ENCODE results near the gene PPP3CA. TPM values are rescaled to one million over a fixed set of nuclear protein-coding genes. Genes with fewer than 3 reads are reported as not detected.
A peak's percentile ranks its signal among the peaks of the same experiment; 100 is the strongest.

The PPP3CA gene
- total and polyA plus RNA-seq, 2 of the 8 experiments (the other 6 are each of a cell fraction or from before 2014, with no cell fraction given) = 7.9 to 35.0 TPM

DNA sequence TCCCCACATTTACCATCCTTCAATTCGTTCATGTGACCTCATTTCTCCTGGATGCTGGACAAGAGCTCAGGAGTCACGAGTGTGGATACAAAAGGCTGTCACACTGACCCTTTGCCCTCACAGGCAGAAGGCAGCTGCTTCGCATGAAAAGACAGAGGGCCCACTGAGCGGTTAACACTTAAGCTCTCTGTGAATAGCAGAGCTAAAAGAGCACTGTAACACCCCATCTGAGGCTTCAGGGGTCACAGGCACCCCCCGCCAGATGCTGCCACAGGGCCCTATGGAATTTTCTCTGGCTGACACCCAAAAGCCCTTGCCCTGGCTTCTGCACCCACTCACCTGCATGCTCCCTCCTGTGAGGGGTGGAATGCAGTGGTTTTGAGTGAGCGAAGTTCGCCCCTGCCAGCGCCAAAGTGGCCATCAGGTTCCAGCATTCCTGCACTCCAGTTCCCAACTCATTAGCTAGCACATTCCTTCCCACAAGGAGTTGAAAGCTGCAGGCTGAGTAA is 360.9 kb downstream of the PPP3CA start:
- H3K27ac ChIP-seq (ENCODE audit: low read depth, low read length) = no peak overlapping the region
- no peak overlapping the region for H3K56ac ChIP-seq (replicated peaks; ENCODE audit: insufficient read length, low read depth, low read length)
- H2BK20ac ChIP-seq (ENCODE audit: low read length) = peak overlapping the region; percentile 97
- POLR2A ChIA-PET (ENCODE audit: partially characterized antibody) = no interaction called here
- H3K79me2 ChIP-seq (ENCODE audit: control insufficient read depth in 1 of 2, insufficient read depth in 2 of 2, low read length in 2 of 2) = no peaks in the 10 kb centered on the region
- no peak for FAIRE-seq
- no peak overlapping the region for H2AFZ ChIP-seq (ENCODE audit: low read length)
- H3K4ac ChIP-seq (replicated peaks; ENCODE audit: insufficient read length, low read depth, low read length) = no peak overlapping the region
- no peak overlapping the region for H3K18ac ChIP-seq (ENCODE audit: extremely low read depth, low read length)
- H3K4me1 ChIP-seq (replicated peaks in 1 of 4; ENCODE audit: control insufficient read depth in 3 of 4, insufficient read depth in 4 of 4, low read length in 3 of 4) = peaks cover 0 to 11% (median 9%) of the 10 kb centered on the region in 4 experiments; a peak in 3 of 7 replicates
- H3K4me3 ChIP-seq (ENCODE audit: extremely low read depth in 1 of 4, insufficient read depth in 2 of 4, low read depth in 3 of 4, low read length in 4 of 4) = no peak overlapping the region
- no peaks in the 10 kb centered on the region for H4K20me1 ChIP-seq (replicated peaks in 1 of 2; ENCODE audit: control insufficient read depth in 1 of 2, insufficient read depth in 2 of 2, low read length in 2 of 2)
- no peak overlapping the region for H2AK5ac ChIP-seq (ENCODE audit: low read depth, low read length)
- CTCF ChIA-PET (ENCODE audit: partially characterized antibody) = no interaction called here
- no peak overlapping the region for H3K14ac ChIP-seq (ENCODE audit: insufficient read length)
- peak overlapping the region; percentile 53; the same call in 1 of the 2 replicates for H2BK12ac ChIP-seq (ENCODE audit: low read depth, low read length)
- H2BK5ac ChIP-seq (ENCODE audit: low read depth, low read length) = peak overlapping the region; percentile 61; the same call in 1 of the 2 replicates
- H2BK120ac ChIP-seq (replicated peaks; ENCODE audit: low read depth, low read length) = no peak overlapping the region
- H3K36me3 ChIP-seq (ENCODE audit: control insufficient read depth in 2 of 4, insufficient read depth in 4 of 4, low read length in 3 of 4) = no peaks in the 10 kb centered on the region
- no peaks in the 10 kb centered on the region for H3K23me2 ChIP-seq (ENCODE audit: low read depth, low read length)
- WGBS, 2 experiments (ENCODE audit: extremely low coverage in 1 of 2, insufficient coverage in 1 of 2, insufficient read length in 1 of 2, insufficient replicate concordance in 2 of 2, low coverage in 1 of 2, low lambda C conversion rate in 2 of 2, missing lambda C conversion rate in 1 of 2) = 69% methylated on average over 8 of the region's 8 CpGs; no CpG with 5 or more reads in 1 of the 2 experiments
- peak; percentile 10 to 61 for DNase-seq (ENCODE audit: low read depth in 1 of 2, low spot score in 2 of 2)
- H2BK15ac ChIP-seq (ENCODE audit: low read length) = no peak overlapping the region
- no peaks in the 10 kb centered on the region for H3K27me3 ChIP-seq (replicated peaks in 1 of 4; ENCODE audit: control insufficient read depth in 3 of 4, extremely low read depth in 1 of 4, insufficient read depth in 3 of 4, low read length in 3 of 4)
- no peak overlapping the region for H4K5ac ChIP-seq (ENCODE audit: insufficient read length, low read depth, low read length)
- H3K23ac ChIP-seq (ENCODE audit: insufficient read length) = no peak overlapping the region
- H4K8ac ChIP-seq (ENCODE audit: extremely low read depth, insufficient read depth, low read length) = no peak overlapping the region
- no peaks in the 10 kb centered on the region for H3K9me3 ChIP-seq (ENCODE audit: insufficient read depth in 2 of 2, low read depth in 1 of 2, low read length in 1 of 2)
- H3K9ac ChIP-seq (replicated peaks in 1 of 4; ENCODE audit: extremely low read depth in 1 of 4, low read depth in 3 of 4, low read length in 3 of 4) = no peak overlapping the region
- H3K4me2 ChIP-seq (ENCODE audit: insufficient read depth in 1 of 2, low read depth in 2 of 2, low read length in 2 of 2) = peak overlapping the region in 1 of 2 experiments; percentile 10; a peak in 1 of 4 replicates
- H3K79me1 ChIP-seq (ENCODE audit: low read depth, low read length) = no peaks in the 10 kb centered on the region
- H4K91ac ChIP-seq (replicated peaks; ENCODE audit: insufficient read length, low read length) = peak overlapping the region; percentile 48
- TF ChIP-seq SAP30 (IDR thresholded peaks at IDR 0.05; ENCODE audit: insufficient read depth, insufficient replicate concordance, low read length) = no peak

Data from H1 (cell line).